Fibroblast of lung (primary cell): ENCODE data around the gene DNAH6.

ENCODE experiments used
- CTCF ChIP-seq, 2 donors: IDR thresholded peaks in 1 of 2; conservative IDR thresholded peaks in 1 of 2; 1 replicate in 1 of 2; 2 replicates in 1 of 2; pipeline ENCODE4 v1.5.1; 2011 to 2012; ENCODE audit warnings: low read length in 2 of 2, control low read depth in 1 of 2, inconsistent platforms in 1 of 2, low read depth in 1 of 2, mild to moderate bottlenecking in 1 of 2
- EZH2 ChIP-seq: IDR thresholded peaks from 2 replicates; pipeline ENCODE4 v1.5.1; 2012; ENCODE audit warnings: low read length, control low read depth, mild to moderate bottlenecking; ENCODE audit errors: missing control alignments

- no peak for TF ChIP-seq CTCF (conservative IDR thresholded peaks at IDR 0.05 in 1 of 2, IDR thresholded peaks at IDR 0.05 in 1 of 2; ENCODE audit: low read depth in 1 of 2, low read length in 2 of 2)
- TF ChIP-seq EZH2: no peak
These were observed 112.2 kb downstream of the DNAH6 start for GRCh38 chr2:84628486-84628885.
